Neural progenitor cell (in vitro differentiated cells): ENCODE results near the gene SNAP25. TPM values are rescaled to one million over a fixed set of nuclear protein-coding genes. Genes with fewer than 3 reads are reported as not detected.

Experiments used
- DNase-seq: peaks from one replicate; pipeline ENCODE4 v3.0.0-alpha.2; 2016; ENCODE audit warnings: low spot score
- H2AFZ ChIP-seq: fragments of 200-600 bp; sonication (generic); replicated peaks from 2 replicates; pipeline ENCODE4 v1.6.1; 2016; ENCODE audit warnings: antibody characterized with exemption
- H3F3A ChIP-seq: fragments of 200-600 bp; sonication (generic); 2 replicates; pipeline ENCODE4 v1.6.1; 2016; ENCODE audit warnings: antibody characterized with exemption, low read depth
- H3K27ac ChIP-seq: fragments of 200-600 bp; sonication (generic); 2 replicates; pipeline ENCODE4 v1.5.1; 2016; ENCODE audit warnings: mild to moderate bottlenecking
- H3K27me3 ChIP-seq: fragments of 200-600 bp; sonication (generic); 2 replicates; pipeline ENCODE4 v1.6.1; 2016; ENCODE audit warnings: mild to moderate bottlenecking, moderate library complexity
- H3K36me3 ChIP-seq: fragments of 200-600 bp; sonication (generic); 2 replicates; pipeline ENCODE4 v1.5.1; 2016
- H3K4me1 ChIP-seq: fragments of 200-600 bp; sonication (generic); 2 replicates; pipeline ENCODE4 v1.6.1; 2016; ENCODE audit warnings: mixed run types
- H3K4me2 ChIP-seq: fragments of 200-600 bp; sonication (generic); 2 replicates; pipeline ENCODE4 v1.6.1; 2016
- H3K4me3 ChIP-seq: fragments of 200-600 bp; sonication (generic); 2 replicates; pipeline ENCODE4 v1.5.1; 2016
- H3K79me2 ChIP-seq: fragments of 200-600 bp; sonication (generic); 2 replicates; pipeline ENCODE4 v1.6.1; 2016; ENCODE audit warnings: low read depth
- H3K9ac ChIP-seq: fragments of 200-600 bp; sonication (generic); 2 replicates; pipeline ENCODE4 v1.6.1; 2016
- H3K9me3 ChIP-seq: fragments of 200-600 bp; sonication (generic); 2 replicates; pipeline ENCODE4 v1.5.1; 2016; ENCODE audit warnings: low read depth
- H4K20me1 ChIP-seq: fragments of 200-600 bp; sonication (generic); 2 replicates; pipeline ENCODE4 v1.6.1; 2016; ENCODE audit warnings: low read depth
- H3K27ac Mint-ChIP-seq: 3 replicates; pipeline ENCODE4 v1.8.0; 2021; ENCODE audit warnings: mixed read lengths
- H3K27me3 Mint-ChIP-seq: 2 replicates; pipeline ENCODE4 v1.8.0; 2022; ENCODE audit warnings: low read depth, mild to moderate bottlenecking, inconsistent platforms, moderate library complexity, mixed read lengths; ENCODE audit not compliant: insufficient read depth
- H3K36me3 Mint-ChIP-seq: 3 replicates; pipeline ENCODE4 v1.8.0; 2021; ENCODE audit warnings: mixed read lengths
- H3K4me1 Mint-ChIP-seq: 3 replicates; pipeline ENCODE4 v1.8.0; 2021; ENCODE audit warnings: mixed read lengths
- H3K4me3 Mint-ChIP-seq: 3 replicates; pipeline ENCODE4 v1.8.0; 2021; ENCODE audit warnings: mild to moderate bottlenecking, moderate library complexity, mixed read lengths
- H3K9me3 Mint-ChIP-seq: 3 replicates; pipeline ENCODE4 v1.8.0; 2020; ENCODE audit warnings: mixed read lengths
- EZH2 ChIP-seq: fragments of 200-600 bp; sonication (generic); IDR thresholded peaks from 2 replicates; pipeline ENCODE4 v1.6.1; 2017; ENCODE audit warnings: antibody characterized with exemption, mild to moderate bottlenecking, moderate library complexity
- EZH2phosphoT487 ChIP-seq: fragments of 200-600 bp; sonication (generic); IDR thresholded peaks from 2 replicates; pipeline ENCODE4 v1.6.1; 2017; ENCODE audit warnings: antibody characterized with exemption
- total RNA-seq: library from RNA; depleted of rRNA; stranded (reverse); fragments of >200 nt; gene quantifications from 2 replicates; pipeline ENCODE4 v1.2.3, GENCODE V29; 2015; ENCODE audit warnings: low replicate concordance
- TF ChIP-seq, protein P1 (sequence below): fragments of 200-600 bp; sonication (generic); IDR thresholded peaks from 2 replicates; pipeline ENCODE4 v1.5.1; 2017; ENCODE audit warnings: antibody characterized with exemption, mild to moderate bottlenecking

SNAP25 gene
- total RNA-seq, 1 donor from 2014 or later, result not detected

- H3K36me3 ChIP-seq, result no peaks in the 10 kb centered on the region
- Mint-ChIP-seq H3K4me3 (peak overlapping the region; percentile 88), H3K36me3 (no peaks in the 10 kb centered on the region), H3K27ac (no peak overlapping the region), H3K9me3 (no peaks in the 10 kb centered on the region), H3K4me1 (peaks cover 18% of the 10 kb centered on the region), H3K27me3 (peaks cover 5% of the 10 kb centered on the region)
- H3K27ac ChIP-seq, result no peak overlapping the region
- H4K20me1 ChIP-seq, result peaks cover 17% of the 10 kb centered on the region
- peaks cover 21% of the 10 kb centered on the region for H3F3A ChIP-seq
- H3K79me2 ChIP-seq, result no peaks in the 10 kb centered on the region
- H2AFZ ChIP-seq, result no peak overlapping the region
- peaks cover 64% of the 10 kb centered on the region for H3K27me3 ChIP-seq
- H3K4me3 ChIP-seq, result peak overlapping the region; percentile 60
- peaks cover 10% of the 10 kb centered on the region for H3K4me1 ChIP-seq
- H3K9ac ChIP-seq, result no peak overlapping the region
- no peaks in the 10 kb centered on the region for H3K9me3 ChIP-seq
- H3K4me2 ChIP-seq, result peak overlapping the region; percentile 98
- TF ChIP-seq EZH2, result no peak
- TF ChIP-seq, protein P1, sequence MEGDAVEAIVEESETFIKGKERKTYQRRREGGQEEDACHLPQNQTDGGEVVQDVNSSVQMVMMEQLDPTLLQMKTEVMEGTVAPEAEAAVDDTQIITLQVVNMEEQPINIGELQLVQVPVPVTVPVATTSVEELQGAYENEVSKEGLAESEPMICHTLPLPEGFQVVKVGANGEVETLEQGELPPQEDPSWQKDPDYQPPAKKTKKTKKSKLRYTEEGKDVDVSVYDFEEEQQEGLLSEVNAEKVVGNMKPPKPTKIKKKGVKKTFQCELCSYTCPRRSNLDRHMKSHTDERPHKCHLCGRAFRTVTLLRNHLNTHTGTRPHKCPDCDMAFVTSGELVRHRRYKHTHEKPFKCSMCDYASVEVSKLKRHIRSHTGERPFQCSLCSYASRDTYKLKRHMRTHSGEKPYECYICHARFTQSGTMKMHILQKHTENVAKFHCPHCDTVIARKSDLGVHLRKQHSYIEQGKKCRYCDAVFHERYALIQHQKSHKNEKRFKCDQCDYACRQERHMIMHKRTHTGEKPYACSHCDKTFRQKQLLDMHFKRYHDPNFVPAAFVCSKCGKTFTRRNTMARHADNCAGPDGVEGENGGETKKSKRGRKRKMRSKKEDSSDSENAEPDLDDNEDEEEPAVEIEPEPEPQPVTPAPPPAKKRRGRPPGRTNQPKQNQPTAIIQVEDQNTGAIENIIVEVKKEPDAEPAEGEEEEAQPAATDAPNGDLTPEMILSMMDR, result peak; percentile 17
- TF ChIP-seq EZH2phosphoT487, result no peak
- peak; percentile 92 for DNase-seq
Measured at GRCh38 chr20:10219452-10219791, 792 bp downstream of the SNAP25 start.

DNA sequence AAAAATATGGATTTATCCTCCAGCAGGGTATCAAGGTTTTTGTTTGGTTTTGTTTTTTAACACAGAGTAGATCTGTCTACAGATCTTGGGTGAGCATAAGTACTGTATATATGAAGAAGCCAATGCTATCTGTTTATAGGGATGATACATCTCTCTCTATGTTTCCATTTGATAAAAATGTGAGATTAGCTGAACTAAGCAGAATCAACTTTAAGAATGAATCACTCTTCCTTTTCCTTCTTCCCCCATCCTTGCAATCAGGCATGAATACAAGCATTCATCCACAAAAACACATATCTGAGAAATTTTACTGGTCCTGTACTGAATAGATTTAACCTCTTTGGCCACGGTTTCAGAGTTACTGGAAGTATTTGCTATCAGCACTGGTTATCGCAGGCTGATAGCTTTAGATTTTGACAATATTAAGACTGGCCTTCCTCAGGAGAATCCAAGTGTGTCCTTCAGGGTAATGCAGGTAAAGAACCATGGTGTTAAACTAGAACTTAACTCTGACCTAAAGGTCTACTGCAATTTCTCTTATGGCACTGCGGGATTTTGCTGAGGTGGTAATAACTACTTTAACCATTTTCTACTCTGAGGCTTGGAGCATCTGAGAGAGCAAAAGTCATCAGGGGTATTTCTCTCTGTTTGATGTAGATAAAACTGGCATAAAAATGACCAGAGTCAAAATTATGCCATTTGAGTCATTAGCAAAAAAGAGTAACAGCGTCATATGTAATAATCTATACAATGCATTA, 1.5 kb downstream of the SNAP25 start:
- Histone ChIP-seq H3K36me3 (no peaks in the 10 kb centered on the region), H3F3A (peaks cover 21% of the 10 kb centered on the region), H3K9ac (no peak overlapping the region), H3K27ac (no peak overlapping the region), H2AFZ (no peak overlapping the region), H3K9me3 (no peaks in the 10 kb centered on the region), H4K20me1 (peaks cover 17% of the 10 kb centered on the region), H3K79me2 (no peaks in the 10 kb centered on the region), H3K4me2 (no peak overlapping the region), H3K4me1 (peaks cover 10% of the 10 kb centered on the region), H3K4me3 (no peak overlapping the region), H3K27me3 (peaks cover 59% of the 10 kb centered on the region)
- TF ChIP-seq, protein P1, result no peak
- TF ChIP-seq EZH2phosphoT487 (no peak), EZH2 (no peak)
- Mint-ChIP-seq H3K27ac (no peak overlapping the region), H3K4me1 (peaks cover 22% of the 10 kb centered on the region), H3K27me3 (peaks cover 5% of the 10 kb centered on the region), H3K4me3 (peak overlapping the region; percentile 88), H3K9me3 (no peaks in the 10 kb centered on the region), H3K36me3 (no peaks in the 10 kb centered on the region)
- DNase-seq, result no peak

- no peak overlapping the region for H3K4me3 Mint-ChIP-seq
- H3K27ac Mint-ChIP-seq, result no peak overlapping the region
- no peak for TF ChIP-seq EZH2phosphoT487
- H3K4me3 ChIP-seq, result no peak overlapping the region
- peaks cover 51% of the 10 kb centered on the region for H3K27me3 ChIP-seq
- no peaks in the 10 kb centered on the region for H3K9me3 Mint-ChIP-seq
- peaks cover 10% of the 10 kb centered on the region for H3K27me3 Mint-ChIP-seq
- DNase-seq, result no peak
- peaks cover 10% of the 10 kb centered on the region for H3K4me1 ChIP-seq
- no peak overlapping the region for H3K27ac ChIP-seq
- no peaks in the 10 kb centered on the region for H3K36me3 ChIP-seq
- H3K4me1 Mint-ChIP-seq, result peaks cover 25% of the 10 kb centered on the region
- H2AFZ ChIP-seq, result no peak overlapping the region
- no peak overlapping the region for H3K4me2 ChIP-seq
- peaks cover 17% of the 10 kb centered on the region for H4K20me1 ChIP-seq
- H3K9ac ChIP-seq, result no peak overlapping the region
- H3K9me3 ChIP-seq, result no peaks in the 10 kb centered on the region
- no peaks in the 10 kb centered on the region for H3K79me2 ChIP-seq
- peaks cover 21% of the 10 kb centered on the region for H3F3A ChIP-seq
- no peaks in the 10 kb centered on the region for H3K36me3 Mint-ChIP-seq
Measured at GRCh38 chr20:10221021-10221420, 2.4 kb downstream of the SNAP25 start.

DNA sequence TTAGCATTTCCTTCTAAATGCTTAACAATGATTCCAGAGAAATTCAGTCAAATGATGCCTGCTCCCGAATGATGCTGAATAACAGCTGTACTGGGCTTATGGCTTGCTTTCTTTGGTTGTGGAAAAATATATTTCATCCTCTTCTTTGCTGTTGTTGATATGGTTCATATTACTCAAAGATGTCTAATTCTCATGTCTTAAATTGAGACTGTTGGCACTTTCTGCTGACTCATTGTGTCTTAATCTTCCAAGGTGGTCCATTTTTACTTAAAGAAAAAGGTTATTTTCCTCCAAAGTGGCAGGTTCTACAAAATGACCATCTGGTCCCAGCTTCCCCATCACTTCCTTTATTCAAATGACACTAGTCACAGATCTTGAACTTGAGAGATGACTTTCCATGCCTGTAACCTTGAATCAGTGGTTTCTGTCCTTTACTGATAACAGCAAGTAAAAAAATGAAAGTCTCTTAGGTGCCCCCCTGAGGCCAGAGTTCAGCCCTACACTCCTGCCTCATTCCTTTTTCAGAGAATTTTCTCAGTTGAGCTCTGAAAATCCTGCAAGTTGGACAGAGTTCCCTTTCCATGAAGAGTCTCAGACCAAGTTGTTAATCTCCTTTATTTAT, 6.9 kb downstream of the SNAP25 start:
- Histone ChIP-seq H2AFZ (no peak overlapping the region), H3K4me1 (no peaks in the 10 kb centered on the region), H3K27me3 (peaks cover 17% of the 10 kb centered on the region), H3K9me3 (no peaks in the 10 kb centered on the region), H3K36me3 (no peaks in the 10 kb centered on the region), H4K20me1 (peaks cover 4% of the 10 kb centered on the region), H3K9ac (no peak overlapping the region), H3K4me2 (no peak overlapping the region), H3F3A (no peaks in the 10 kb centered on the region), H3K4me3 (no peak overlapping the region), H3K27ac (no peak overlapping the region), H3K79me2 (no peaks in the 10 kb centered on the region)
- Mint-ChIP-seq H3K4me3 (no peak overlapping the region), H3K4me1 (peaks cover 8% of the 10 kb centered on the region), H3K27me3 (peaks cover 5% of the 10 kb centered on the region), H3K9me3 (no peaks in the 10 kb centered on the region), H3K36me3 (no peaks in the 10 kb centered on the region), H3K27ac (no peak overlapping the region)
- DNase-seq, result peak; percentile 39
- TF ChIP-seq EZH2, result no peak
- TF ChIP-seq, protein P1, result peak; percentile 63
